K562 (cell line): ENCODE data around the gene PSMA6. TPM values are rescaled to one million over a fixed set of nuclear protein-coding genes. Genes with fewer than 3 reads are reported as not detected.

ENCODE experiments used
- ATAC-seq: fragments of 200-7000 bp; cut with Tn5 transposase; 3 replicates; pipeline ENCODE4 v1.9.1; 2020; ENCODE audit warnings: moderate library complexity
- BruUV-seq: library from RNA; stranded (reverse); fragments of 400-500 nt; replicated peaks from 2 replicates; lab custom pipeline; 2021; lab: Mats Ljungman, UMichigan
- CTCF ChIA-PET: fragments of 300-600 bp; formaldehyde crosslinking; extraction: SDS; loops from one replicate; lab custom pipeline; 2021; ENCODE audit warnings: low intra/inter-chr PET ratio; lab: Yijun Ruan, JAX
- POLR2A ChIA-PET: fragments of 300-600, 350-650 bp; sonication (Branson Sonifier 250); formaldehyde crosslinking; extraction: SDS; loops from one replicate; lab custom pipeline; 2021; ENCODE audit warnings: antibody characterized with exemption, inconsistent platforms; lab: Yijun Ruan, JAX
- DNase-seq, 4 experiments: peaks; one replicate each; pipeline versions ENCODE4 v3.0.0 to v3.0.0-alpha.2; 2011 to 2018; ENCODE audit warnings: low spot score in 3 of 4, mixed read lengths in 3 of 4; ENCODE audit errors: extremely low read depth in 1 of 4
- FAIRE-seq: peaks from 2 replicates; lab custom pipeline; 2011; peaks lifted over from hg19 to GRCh38; lab: Jason Lieb, UNC
- H2AFZ ChIP-seq: 2 replicates; pipeline ENCODE4 v1.6.0; 2011; ENCODE audit warnings: low read depth, low read length, control low read depth, inconsistent platforms
- H3K27ac ChIP-seq: fragments of 200-600 bp; 3 replicates; pipeline ENCODE4 v1.8.0; 2011; ENCODE audit warnings: low read depth, mild to moderate bottlenecking, control low read depth, inconsistent platforms, low read length, moderate library complexity, mixed read lengths; ENCODE audit errors: extremely low read depth
- H3K27me3 ChIP-seq, 2 experiments: fragments of 300-600 bp in 1 of 2; 2 replicates in 1 of 2; 3 replicates in 1 of 2; pipeline versions ENCODE4 v1.6.0 to v1.8.0; 2011; ENCODE audit warnings: inconsistent platforms in 2 of 2, low read length in 2 of 2, mild to moderate bottlenecking in 1 of 2, mixed read lengths in 1 of 2, moderate library complexity in 1 of 2; ENCODE audit not compliant: control insufficient read depth in 2 of 2, insufficient read depth in 2 of 2
- H3K36me3 ChIP-seq: fragments of 300-600 bp; 3 replicates; pipeline ENCODE4 v1.8.0; 2011; ENCODE audit warnings: mild to moderate bottlenecking, low read length, inconsistent platforms; ENCODE audit not compliant: control insufficient read depth, insufficient read depth
- H3K4me1 ChIP-seq, 2 experiments: fragments of 200-600 bp in 1 of 2; replicated peaks in 1 of 2; 2 replicates in 1 of 2; 3 replicates in 1 of 2; pipeline versions ENCODE4 v1.5.1 to v1.8.0; 2011; ENCODE audit warnings: inconsistent platforms in 2 of 2, low read length in 2 of 2, mild to moderate bottlenecking in 1 of 2, mixed read lengths in 1 of 2, moderate library complexity in 1 of 2; ENCODE audit not compliant: control insufficient read depth in 2 of 2, insufficient read depth in 2 of 2
- H3K4me2 ChIP-seq: 2 replicates; pipeline ENCODE4 v1.6.1; 2011; ENCODE audit warnings: low read length, control low read depth, inconsistent platforms, mixed read lengths; ENCODE audit not compliant: insufficient read depth
- H3K4me3 ChIP-seq: fragments of 200-600 bp; sonication (generic), shearing (Covaris generic); 2 replicates; pipeline ENCODE4 v1.5.1; 2016; ENCODE audit warnings: control low read depth, inconsistent platforms
- H3K79me2 ChIP-seq: fragments of 200-600 bp; 3 replicates; pipeline ENCODE4 v1.8.0; 2011; ENCODE audit warnings: low read length, inconsistent platforms; ENCODE audit not compliant: control insufficient read depth, insufficient read depth
- H3K9ac ChIP-seq, 2 experiments: 2 replicates each; pipeline versions ENCODE4 v1.6.0 to v1.6.1; 2011; ENCODE audit warnings: low read depth in 2 of 2, low read length in 2 of 2, control low read depth in 1 of 2, inconsistent platforms in 1 of 2, mild to moderate bottlenecking in 1 of 2, mixed read lengths in 1 of 2; ENCODE audit not compliant: insufficient read depth in 1 of 2
- H3K9me1 ChIP-seq: one replicate; pipeline ENCODE4 v1.6.0; 2011; ENCODE audit warnings: inconsistent platforms, mild to moderate bottlenecking, low read length, moderate library complexity; ENCODE audit not compliant: control insufficient read depth, insufficient read depth
- H3K9me3 ChIP-seq: replicated peaks from 2 replicates; pipeline ENCODE4 v1.5.1; 2011; ENCODE audit warnings: low read depth, low read length, inconsistent platforms; ENCODE audit not compliant: control insufficient read depth, insufficient read depth
- H4K20me1 ChIP-seq: replicated peaks from 2 replicates; pipeline ENCODE4 v1.6.1; 2011; ENCODE audit warnings: low read length, inconsistent platforms, mixed read lengths; ENCODE audit not compliant: control insufficient read depth, insufficient read depth
- KLF13 ChIP-seq: fragments of 450-650 bp; IDR thresholded peaks from 2 replicates; pipeline ENCODE4 v1.6.1; 2016; ENCODE audit warnings: missing genetic modification characterization, low read depth, mild to moderate bottlenecking, missing compliant biosample characterization, moderate library complexity, borderline replicate concordance
- MAFF ChIP-seq: IDR thresholded peaks from 2 replicates; pipeline ENCODE4 v1.6.1; 2012; ENCODE audit warnings: low read length, improper control_type of control experiment
- NCOA2 ChIP-seq, 2 experiments: fragments of 450-650 bp; IDR thresholded peaks; 2 replicates each; pipeline ENCODE4 v1.6.1; 2018; ENCODE audit warnings: mild to moderate bottlenecking in 2 of 2, moderate library complexity in 1 of 2; ENCODE audit not compliant: partially characterized antibody in 2 of 2
- NONO ChIP-seq, 2 experiments: fragments of 200-400 bp in 1 of 2; fragments of 450-650 bp in 1 of 2; formaldehyde crosslinking in 1 of 2; IDR thresholded peaks; 2 replicates each; pipeline ENCODE4 v1.6.1; 2017; ENCODE audit warnings: low read depth in 2 of 2, mild to moderate bottlenecking in 2 of 2, moderate library complexity in 2 of 2, low read length in 1 of 2
- RBM15 ChIP-seq: fragments of 200-400 bp; formaldehyde crosslinking; IDR thresholded peaks from 2 replicates; pipeline ENCODE4 v1.6.1; 2018; ENCODE audit warnings: mild to moderate bottlenecking, low read length, moderate library complexity; ENCODE audit not compliant: insufficient read depth
- RHOXF2B ChIP-seq: fragments of 250-450 bp; sonication (Bioruptor Pico); conservative IDR thresholded peaks from 2 replicates; pipeline ENCODE4 v1.5.1; 2021
- SETDB1 ChIP-seq: IDR thresholded peaks from one replicate; pipeline ENCODE4 v1.6.1; 2012; ENCODE audit warnings: low read length, control low read depth, inconsistent platforms
- SIRT6 ChIP-seq: IDR thresholded peaks from one replicate; pipeline ENCODE4 v1.6.1; 2012; ENCODE audit warnings: low read depth, mild to moderate bottlenecking, control low read depth, inconsistent platforms, low read length, moderate library complexity
- SRF ChIP-seq, 2 experiments: fragments of 250-450, 450-650 bp in 1 of 2; sonication (Bioruptor Pico) in 1 of 2; sonication (generic) in 1 of 2; formaldehyde crosslinking; IDR thresholded peaks; 2 replicates each; pipeline versions ENCODE4 v1.5.0 to v1.5.1; 2020 to 2022; ENCODE audit warnings: mild to moderate bottlenecking in 1 of 2, missing genetic modification reagents in 1 of 2
- STAT5A ChIP-seq: IDR thresholded peaks from 2 replicates; pipeline ENCODE4 v1.6.1; 2012; ENCODE audit warnings: low read length, inconsistent platforms, borderline replicate concordance
- ZC3H11A ChIP-seq: IDR thresholded peaks from 2 replicates; pipeline ENCODE4 v1.6.1; 2012; ENCODE audit warnings: low read depth, low read length, improper control_type of control experiment
- ZC3H8 ChIP-seq: fragments of 450-650 bp; IDR thresholded peaks from 2 replicates; pipeline ENCODE4 v1.6.1; 2017
- ZNF146 ChIP-seq: IDR thresholded peaks from one replicate; pipeline ENCODE4 v1.6.1; 2018; ENCODE audit warnings: missing compliant biosample characterization; ENCODE audit not compliant: unreplicated experiment
- ZNF239 ChIP-seq: fragments of 250-450 bp; sonication (Bioruptor Pico); IDR thresholded peaks from 2 replicates; pipeline ENCODE4 v1.4.0; 2020; ENCODE audit warnings: mild to moderate bottlenecking
- WGBS: fragments of 100-300 bp; shearing (Covaris generic); methylation state at CpG from one replicate; pipeline ENCODE4 v1.1.6; 2016; ENCODE audit warnings: low coverage, mixed read lengths; ENCODE audit not compliant: insufficient coverage; ENCODE audit errors: missing lambda C conversion rate; 5-methylcytosine and 5-hydroxymethylcytosine counted together
- in situ Hi-C: fragments of 300-500 bp; cut with MboI; formaldehyde crosslinking; loops from 4 replicates; pipeline ENCODE4 v1.15.0; 2018; ENCODE audit warnings: inconsistent platforms, mixed read lengths
- intact Hi-C: fragments of 100-400 bp; cut with micrococcal nuclease; formaldehyde crosslinking; loops from 2 replicates; pipeline ENCODE4 v1.14.2; 2022
- polyA plus RNA-seq, 8 experiments: library from polyadenylated mRNA; depleted of rRNA in 4 of 8; stranded (reverse) in 5 of 8; unstranded in 3 of 8; fragments of >200 nt; fragmentation: Nextera tagmentation in 2 of 8; fragmentation: Illumina TruSeq in 1 of 8; extraction: Ambion mirVana in 2 of 8; extraction: Trizol in 1 of 8; gene quantifications; 2 replicates each; pipeline versions ENCODE4 v1.2.1 to v1.2.3, GENCODE V29; 2011 to 2014; ENCODE audit warnings: inconsistent platforms in 1 of 8, missing spikeins in 1 of 8
- total RNA-seq, 7 experiments: library from RNA; depleted of rRNA in 6 of 7; stranded (reverse); fragments of >200 nt in 6 of 7; fragmentation: Illumina TruSeq in 2 of 7; extraction: Trizol in 2 of 7; gene quantifications; 2 replicates each; pipeline versions ENCODE4 v1.2.1 to v1.2.3, GENCODE V29; 2011 to 2021; ENCODE audit warnings: low replicate concordance in 1 of 7
- TF ChIP-seq, protein P1 (sequence below): fragments of 450-650 bp; IDR thresholded peaks from one replicate; pipeline ENCODE4 v1.6.1; 2018; ENCODE audit warnings: mild to moderate bottlenecking, moderate library complexity; ENCODE audit not compliant: partially characterized antibody
- TF ChIP-seq, protein P2 (sequence below): sonication (generic); formaldehyde crosslinking; IDR thresholded peaks from 2 replicates; pipeline ENCODE4 v1.5.0; 2020; ENCODE audit warnings: missing genetic modification reagents
- TF ChIP-seq, protein P3 (sequence below): sonication (generic); formaldehyde crosslinking; IDR thresholded peaks from 2 replicates; pipeline ENCODE4 v1.8.0; 2022; ENCODE audit warnings: missing genetic modification reagents, mild to moderate bottlenecking, borderline replicate concordance
- TF ChIP-seq, protein P4 (sequence below), 2 experiments: fragments of 250-450 bp in 1 of 2; fragments of 450-650 bp in 1 of 2; sonication (Bioruptor Pico) in 1 of 2; IDR thresholded peaks; 2 replicates each; pipeline versions ENCODE4 v1.6.1 to v1.8.0; 2016 to 2021; ENCODE audit warnings: mild to moderate bottlenecking in 2 of 2, moderate library complexity in 2 of 2, missing compliant biosample characterization in 1 of 2, missing genetic modification characterization in 1 of 2

Gene PSMA6
- total and polyA plus RNA-seq, 9 of the 15 experiments (the other 6 are each of a cell fraction or from before 2014, with no cell fraction given): 210 to 952 (median 288) TPM

DNA sequence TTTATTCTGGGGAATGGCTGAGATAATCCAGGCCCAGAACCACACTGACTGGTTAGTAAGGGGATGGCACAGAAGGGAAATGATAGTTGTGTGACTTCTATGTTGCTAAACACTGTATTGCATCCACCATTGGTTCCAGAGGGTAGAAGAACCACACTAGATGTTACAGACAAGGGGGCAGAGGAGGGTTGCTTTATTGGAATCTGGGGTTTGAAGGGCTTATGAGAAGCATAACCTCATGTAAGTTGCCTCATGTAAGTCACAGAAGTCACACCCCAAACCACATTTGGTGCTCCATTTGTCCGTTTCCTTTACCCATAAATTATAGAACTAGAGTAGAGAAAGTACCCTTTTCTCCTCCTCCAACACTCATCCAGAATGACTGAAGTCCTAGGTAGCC is 5.5 kb upstream of the PSMA6 start:
- Histone ChIP-seq H3K9ac (no peak overlapping the region), H3K9me1 (no peaks in the 10 kb centered on the region), H3K79me2 (no peaks in the 10 kb centered on the region), H4K20me1 (no peaks in the 10 kb centered on the region), H3K9me3 (no peaks in the 10 kb centered on the region), H3K4me1 (peaks cover 9 to 16% of the 10 kb centered on the region in 2 experiments; a peak in 4 of 5 replicates), H3K36me3 (no peaks in the 10 kb centered on the region)
- POLR2A ChIA-PET: interaction anchor here (0.7 to 1.5 kb wide), 4 partner anchors 11 to 55 kb away, joined by 3 read pairs; no protein-coding TSS in a partner anchor
- CTCF ChIA-PET: no interaction called here
- in situ Hi-C loops: no loop called here
- BruUV-seq: no TSS peak
- TF ChIP-seq KLF13 (tag) (no peak), ZC3H11A (no peak), NONO (IDR thresholded peaks at IDR 0.05; ENCODE audit: low read depth in 2 of 2, low read length in 1 of 2) (no peak), ZC3H8 (no peak), RHOXF2B (CRISPR knock-in tag) (no peak), STAT5A (no peak), MAFF (no peak), RBM15 (no peak), SIRT6 (no peak), ZNF146 (CRISPR knock-in tag) (no peak), SRF (CRISPR knock-in tag; IDR thresholded peaks at IDR 0.05) (no peak), ZNF239 (CRISPR knock-in tag) (no peak), NCOA2 (IDR thresholded peaks at IDR 0.05; ENCODE audit: partially characterized antibody in 2 of 2) (no peak), SETDB1 (no peak)
- TF ChIP-seq, protein P1, sequence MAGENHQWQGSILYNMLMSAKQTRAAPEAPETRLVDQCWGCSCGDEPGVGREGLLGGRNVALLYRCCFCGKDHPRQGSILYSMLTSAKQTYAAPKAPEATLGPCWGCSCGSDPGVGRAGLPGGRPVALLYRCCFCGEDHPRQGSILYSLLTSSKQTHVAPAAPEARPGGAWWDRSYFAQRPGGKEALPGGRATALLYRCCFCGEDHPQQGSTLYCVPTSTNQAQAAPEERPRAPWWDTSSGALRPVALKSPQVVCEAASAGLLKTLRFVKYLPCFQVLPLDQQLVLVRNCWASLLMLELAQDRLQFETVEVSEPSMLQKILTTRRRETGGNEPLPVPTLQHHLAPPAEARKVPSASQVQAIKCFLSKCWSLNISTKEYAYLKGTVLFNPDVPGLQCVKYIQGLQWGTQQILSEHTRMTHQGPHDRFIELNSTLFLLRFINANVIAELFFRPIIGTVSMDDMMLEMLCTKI: no peak
- TF ChIP-seq, protein P2, sequence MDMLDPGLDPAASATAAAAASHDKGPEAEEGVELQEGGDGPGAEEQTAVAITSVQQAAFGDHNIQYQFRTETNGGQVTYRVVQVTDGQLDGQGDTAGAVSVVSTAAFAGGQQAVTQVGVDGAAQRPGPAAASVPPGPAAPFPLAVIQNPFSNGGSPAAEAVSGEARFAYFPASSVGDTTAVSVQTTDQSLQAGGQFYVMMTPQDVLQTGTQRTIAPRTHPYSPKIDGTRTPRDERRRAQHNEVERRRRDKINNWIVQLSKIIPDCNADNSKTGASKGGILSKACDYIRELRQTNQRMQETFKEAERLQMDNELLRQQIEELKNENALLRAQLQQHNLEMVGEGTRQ (CRISPR knock-in tag): no peak
- TF ChIP-seq, protein P3, sequence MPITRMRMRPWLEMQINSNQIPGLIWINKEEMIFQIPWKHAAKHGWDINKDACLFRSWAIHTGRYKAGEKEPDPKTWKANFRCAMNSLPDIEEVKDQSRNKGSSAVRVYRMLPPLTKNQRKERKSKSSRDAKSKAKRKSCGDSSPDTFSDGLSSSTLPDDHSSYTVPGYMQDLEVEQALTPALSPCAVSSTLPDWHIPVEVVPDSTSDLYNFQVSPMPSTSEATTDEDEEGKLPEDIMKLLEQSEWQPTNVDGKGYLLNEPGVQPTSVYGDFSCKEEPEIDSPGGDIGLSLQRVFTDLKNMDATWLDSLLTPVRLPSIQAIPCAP: no peak
- TF ChIP-seq, protein P4, sequence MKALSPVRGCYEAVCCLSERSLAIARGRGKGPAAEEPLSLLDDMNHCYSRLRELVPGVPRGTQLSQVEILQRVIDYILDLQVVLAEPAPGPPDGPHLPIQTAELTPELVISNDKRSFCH (CRISPR knock-in tag; IDR thresholded peaks at IDR 0.05): no peak
- TF ChIP-seq, protein P4 (tag; IDR thresholded peaks at IDR 0.05): no peak
- TF ChIP-seq, all 486 proteins: peak for 0
- FAIRE-seq (no peak), ATAC-seq (no peak), DNase-seq (no peak)
- Histone ChIP-seq H2AFZ (no peak overlapping the region), H3K4me2 (no peak overlapping the region), H3K27me3 (no peaks in the 10 kb centered on the region), H3K27ac (peak overlapping the region; percentile 32; the same call in 1 of the 3 replicates), H3K4me3 (no peak overlapping the region)
- intact Hi-C loops: no loop called here
- 0% methylated on average over 1 of the region's 1 CpG for WGBS
